Prostate gland (tissue), 2 donors: Measurements from ENCODE around the gene NAGPA. TPM values are rescaled to one million over a fixed set of nuclear protein-coding genes. Genes with fewer than 3 reads are reported as not detected.

Source experiments
- DNase-seq: peaks from one replicate; pipeline ENCODE4 v3.0.0-alpha.2; 2019; ENCODE audit warnings: low spot score
- H3K27ac ChIP-seq, 2 donors: fragments of 200-600 bp; sonication (generic); 2 replicates each; pipeline ENCODE4 v1.5.1; 2017 to 2019
- H3K27me3 ChIP-seq: fragments of 200-600 bp; sonication (generic); replicated peaks from 2 replicates; pipeline ENCODE4 v1.5.1; 2019; ENCODE audit not compliant: insufficient read depth
- H3K36me3 ChIP-seq, 2 donors: fragments of 200-600 bp; sonication (generic); 1 replicate in 1 of 2; 2 replicates in 1 of 2; pipeline versions ENCODE4 v1.5.1 to v1.8.1; 2017 to 2019
- H3K4me1 ChIP-seq: fragments of 200-600 bp; sonication (generic); replicated peaks from 2 replicates; pipeline ENCODE4 v1.5.1; 2019
- H3K4me3 ChIP-seq, 2 donors: fragments of 200-600 bp; sonication (generic); 2 replicates each; pipeline ENCODE4 v1.5.1; 2017 to 2019
- H3K9me3 ChIP-seq: fragments of 200-600 bp; sonication (generic); 2 replicates; pipeline ENCODE4 v1.5.1; 2017
- CTCF ChIP-seq, 4 experiments: fragments of 200-600 bp in 2 of 4; fragments of 450-650 bp in 2 of 4; sonication (generic) in 2 of 4; IDR thresholded peaks; 1 replicate in 3 of 4; 2 replicates in 1 of 4; pipeline ENCODE4 v1.5.1; 2016 to 2019; ENCODE audit warnings: antibody characterized with exemption in 4 of 4, mild to moderate bottlenecking in 2 of 4, moderate library complexity in 2 of 4
- POLR2A ChIP-seq: fragments of 450-650 bp; IDR thresholded peaks from one replicate; pipeline ENCODE4 v1.6.1; 2016; ENCODE audit warnings: antibody characterized with exemption, mild to moderate bottlenecking
- POLR2AphosphoS5 ChIP-seq: sonication (generic); formaldehyde crosslinking; IDR thresholded peaks from one replicate; pipeline ENCODE4 v1.6.1; 2017; ENCODE audit warnings: antibody characterized with exemption
- WGBS: methylation state at CpG from one replicate; pipeline ENCODE4 v1.1.5; 2018; 5-methylcytosine and 5-hydroxymethylcytosine counted together
- intact Hi-C: fragments of 100-400 bp; cut with DNase I; formaldehyde crosslinking; loops from one replicate; pipeline ENCODE4 v1.14.2; 2022
- total RNA-seq, 2 donors: library from RNA; depleted of rRNA; stranded (reverse); fragments of >200 nt; gene quantifications; one replicate each; pipeline ENCODE4 v1.1.0, GENCODE V29; 2016

The NAGPA gene
- total RNA-seq, 2 donors from 2014 or later: 29.1 to 32.3 TPM

- WGBS: 72% methylated on average over 5 of the region's 5 CpGs
- TF ChIP-seq POLR2AphosphoS5 (no peak), CTCF (IDR thresholded peaks at IDR 0.05) (no peak), POLR2A (no peak)
- H3K9me3 ChIP-seq: no peaks in the 10 kb centered on the region
- no peak overlapping the region for H3K27ac ChIP-seq
- no peaks in the 10 kb centered on the region for H3K36me3 ChIP-seq
- no peaks in the 10 kb centered on the region for H3K4me1 ChIP-seq
- no peak for DNase-seq
- no peak overlapping the region for H3K4me3 ChIP-seq
- H3K27me3 ChIP-seq: no peaks in the 10 kb centered on the region
- intact Hi-C loops: no loop called here
Observed at GRCh38 chr16:4976611-4977145, 57.1 kb downstream of the NAGPA start.

GRCh38 chr16:4976079-4976478 is 57.7 kb downstream of the NAGPA start:
- Histone ChIP-seq H3K4me1 (no peaks in the 10 kb centered on the region), H3K9me3 (no peaks in the 10 kb centered on the region), H3K4me3 (no peak overlapping the region), H3K27me3 (no peaks in the 10 kb centered on the region), H3K27ac (no peak overlapping the region), H3K36me3 (no peaks in the 10 kb centered on the region)
- DNase-seq: no peak
- intact Hi-C loops: no loop called here
- TF ChIP-seq POLR2AphosphoS5 (no peak), CTCF (IDR thresholded peaks at IDR 0.05) (no peak), POLR2A (no peak)
- WGBS: 84% methylated on average over 2 of the region's 2 CpGs

Other genes starting within 250 kb of the NAGPA start
- 10 to 100 TPM in 1 of 2 donors, not detected in 1; 10.8 TPM for gene SEPTIN12, start 245.6 kb downstream of the NAGPA start, total RNA-seq
- gene SMIM22, start 238.6 kb downstream of the NAGPA start, total RNA-seq: 10 to 100 TPM in 1 of 2 donors, 1 to 10 TPM in 1; 5.6 to 29.0 TPM
- gene ROGDI, start 231.3 kb downstream of the NAGPA start, total RNA-seq: 10 to 100 TPM; 37.5 to 46.9 TPM
- gene GLYR1, start 186.6 kb downstream of the NAGPA start, total RNA-seq: 10 to 100 TPM; 57.4 to 60.8 TPM
- gene UBN1, start 186.5 kb downstream of the NAGPA start, total RNA-seq: 10 to 100 TPM; 28.2 to 56.9 TPM
- gene PPL, start 96.8 kb downstream of the NAGPA start, total RNA-seq: 10 to 100 TPM; 39.4 to 64.3 TPM
- gene SEC14L5, start 75.6 kb downstream of the NAGPA start, total RNA-seq: under 1 TPM; 0.74 to 0.77 TPM
- gene C16orf89, start 32.0 kb upstream of the NAGPA start, total RNA-seq: 10 to 100 TPM in 1 of 2 donors, 1 to 10 TPM in 1; 6.6 to 29.4 TPM
- gene ALG1, start 37.9 kb upstream of the NAGPA start, total RNA-seq: 10 to 100 TPM; 35.1 to 37.7 TPM
- 10 to 100 TPM; 10.1 to 10.8 TPM for gene EEF2KMT, start 63.9 kb upstream of the NAGPA start, total RNA-seq